GM12878 (cell line): ENCODE data around the gene GUCY1A1. TPM values are rescaled to one million over a fixed set of nuclear protein-coding genes. Genes with fewer than 3 reads are reported as not detected.

Experiments used
- ATAC-seq: fragments of 200-7000 bp; cut with Tn5 transposase; 3 replicates; pipeline ENCODE4 v1.9.1; 2020; ENCODE audit warnings: mild to moderate bottlenecking, moderate library complexity
- BruUV-seq: library from RNA; stranded (reverse); fragments of 400-500 nt; replicated peaks from 2 replicates; lab custom pipeline; 2021; lab: Mats Ljungman, UMichigan
- CTCF ChIA-PET: fragments of 300-600 bp; sonication (Branson Sonifier 250); formaldehyde crosslinking; extraction: SDS; loops from one replicate; lab custom pipeline; 2021; ENCODE audit warnings: inconsistent platforms; lab: Yijun Ruan, JAX
- POLR2A ChIA-PET: fragments of 350-600 bp; formaldehyde crosslinking; extraction: SDS; loops from one replicate; lab custom pipeline; 2021; ENCODE audit warnings: inconsistent platforms; lab: Charles Lee
- RAD21 ChIA-PET: fragments of 300-600 bp; sonication (Branson Sonifier 250); formaldehyde crosslinking; loops from one replicate; lab custom pipeline; 2023; ENCODE audit warnings: antibody characterized with exemption; ENCODE audit not compliant: unreplicated experiment; lab: Charles Lee
- SMC1A ChIA-PET: fragments of 300-600 bp; sonication (Branson Sonifier 250); formaldehyde crosslinking; loops from one replicate; lab custom pipeline; 2023; ENCODE audit not compliant: unreplicated experiment, uncharacterized antibody; lab: Charles Lee
- DNase-seq: peaks from one replicate; pipeline ENCODE4 v3.0.0-alpha.2; 2011; ENCODE audit warnings: low read depth, low spot score
- FAIRE-seq: peaks from 3 replicates; lab custom pipeline; 2011; peaks lifted over from hg19 to GRCh38; lab: Jason Lieb, UNC
- H2AFZ ChIP-seq: 2 replicates; pipeline ENCODE4 v1.6.0; 2011; ENCODE audit warnings: low read depth, low read length, control low read depth; ENCODE audit not compliant: control insufficient read depth
- H3K27ac ChIP-seq: 2 replicates; pipeline ENCODE4 v1.5.1; 2011; ENCODE audit warnings: control low read depth; ENCODE audit not compliant: control insufficient read depth, insufficient read depth
- H3K27me3 ChIP-seq, 2 experiments: replicated peaks in 1 of 2; 2 replicates each; pipeline versions ENCODE4 v1.6.0 to v1.6.1; 2011; ENCODE audit warnings: low read length in 1 of 2; ENCODE audit not compliant: control insufficient read depth in 2 of 2, insufficient read depth in 2 of 2
- H3K36me3 ChIP-seq, 2 experiments: 2 replicates each; pipeline ENCODE4 v1.5.1; 2011; ENCODE audit warnings: low read length in 1 of 2; ENCODE audit not compliant: control insufficient read depth in 2 of 2, insufficient read depth in 2 of 2
- H3K4me1 ChIP-seq: 2 replicates; pipeline ENCODE4 v1.6.1; 2011; ENCODE audit warnings: mild to moderate bottlenecking, low read length, moderate library complexity, mixed read lengths; ENCODE audit not compliant: control insufficient read depth, insufficient read depth
- H3K4me2 ChIP-seq: 2 replicates; pipeline ENCODE4 v1.6.0; 2011; ENCODE audit warnings: control low read depth; ENCODE audit not compliant: control insufficient read depth, insufficient read depth
- H3K4me3 ChIP-seq: fragments of 200-600 bp; sonication (generic); 2 replicates; pipeline ENCODE4 v1.5.1; 2016
- H3K79me2 ChIP-seq: 2 replicates; pipeline ENCODE4 v1.6.0; 2011; ENCODE audit warnings: low read length; ENCODE audit not compliant: control insufficient read depth, insufficient read depth
- H3K9ac ChIP-seq: 2 replicates; pipeline ENCODE4 v1.8.0; 2011; ENCODE audit warnings: low read length, control low read depth, mixed read lengths; ENCODE audit not compliant: control insufficient read depth, insufficient read depth
- H3K9me3 ChIP-seq: replicated peaks from 3 replicates; pipeline ENCODE4 v1.5.1; 2011; ENCODE audit warnings: mild to moderate bottlenecking, low read length; ENCODE audit not compliant: control insufficient read depth, insufficient read depth
- H4K20me1 ChIP-seq: 2 replicates; pipeline ENCODE4 v1.6.0; 2011; ENCODE audit not compliant: control insufficient read depth, insufficient read depth
- BACH1 ChIP-seq: fragments of 450-650 bp; IDR thresholded peaks from 2 replicates; pipeline ENCODE4 v1.6.1; 2017; ENCODE audit warnings: mild to moderate bottlenecking, borderline replicate concordance
- CEBPB ChIP-seq, 2 experiments: fragments of 150-350 bp in 1 of 2; IDR thresholded peaks; 2 replicates each; pipeline ENCODE4 v1.6.1; 2012 to 2014; ENCODE audit warnings: low read depth in 2 of 2, low read length in 2 of 2, borderline replicate concordance in 1 of 2, inconsistent platforms in 1 of 2
- EGR1 ChIP-seq, 2 experiments: IDR thresholded peaks; 1 replicate in 1 of 2; 2 replicates in 1 of 2; pipeline ENCODE4 v1.6.1; 2011 to 2012; ENCODE audit warnings: low read depth in 2 of 2, low read length in 2 of 2, borderline replicate concordance in 1 of 2, mild to moderate bottlenecking in 1 of 2, moderate library complexity in 1 of 2
- ESRRA ChIP-seq: IDR thresholded peaks from 2 replicates; pipeline ENCODE4 v1.6.1; 2012; ENCODE audit warnings: mild to moderate bottlenecking, low read length, improper control_type of control experiment
- FOXM1 ChIP-seq: IDR thresholded peaks from 2 replicates; pipeline ENCODE4 v1.6.1; 2012; ENCODE audit warnings: low read depth, mild to moderate bottlenecking, inconsistent platforms, low read length, moderate library complexity
- HCFC1 ChIP-seq: fragments of 150-350 bp; IDR thresholded peaks from 2 replicates; pipeline ENCODE4 v1.6.1; 2014; ENCODE audit warnings: low read length
- JUND ChIP-seq: IDR thresholded peaks from 2 replicates; pipeline ENCODE4 v1.6.1; 2012; ENCODE audit warnings: low read depth, mild to moderate bottlenecking, low read length, improper control_type of control experiment, moderate library complexity
- KLF5 ChIP-seq: fragments of 450-650 bp; IDR thresholded peaks from 2 replicates; pipeline ENCODE4 v1.6.1; 2014; ENCODE audit warnings: mild to moderate bottlenecking; ENCODE audit not compliant: partially characterized antibody
- MEF2B ChIP-seq: fragments of 450-650 bp; IDR thresholded peaks from 2 replicates; pipeline ENCODE4 v1.6.1; 2018; ENCODE audit warnings: mild to moderate bottlenecking, moderate library complexity; ENCODE audit not compliant: partially characterized antibody, poor library complexity, severe bottlenecking
- NR2F1 ChIP-seq: fragments of 450-650 bp; conservative IDR thresholded peaks from 2 replicates; pipeline ENCODE4 v1.6.1; 2017; ENCODE audit warnings: mild to moderate bottlenecking
- RB1 ChIP-seq: fragments of 450-650 bp; formaldehyde crosslinking; IDR thresholded peaks from 2 replicates; pipeline ENCODE4 v1.6.1; 2017; ENCODE audit warnings: mild to moderate bottlenecking, borderline replicate concordance
- RBBP5 ChIP-seq: fragments of 200-600 bp; sonication (generic); conservative IDR thresholded peaks from 2 replicates; pipeline ENCODE4 v1.6.1; 2016
- SMAD1 ChIP-seq: fragments of 450-650 bp; IDR thresholded peaks from 2 replicates; pipeline ENCODE4 v1.6.1; 2018; ENCODE audit warnings: mild to moderate bottlenecking, low read depth; ENCODE audit not compliant: partially characterized antibody
- STAT3 ChIP-seq: IDR thresholded peaks from 2 replicates; pipeline ENCODE4 v1.6.1; 2011; ENCODE audit warnings: low read depth, low read length, improper control_type of control experiment
- WGBS: methylation state at CpG from one replicate; pipeline ENCODE4 v1.1.6; 2016; ENCODE audit warnings: low lambda C conversion rate; ENCODE audit not compliant: insufficient replicate concordance, insufficient coverage; ENCODE audit errors: missing lambda C conversion rate; 5-methylcytosine and 5-hydroxymethylcytosine counted together
- in situ Hi-C: fragments of 300-500 bp; cut with MboI; formaldehyde crosslinking; loops from 9 replicates; pipeline ENCODE4 v1.14.3; 2018; ENCODE audit warnings: mixed read lengths
- intact Hi-C: fragments of 100-400 bp; cut with micrococcal nuclease; formaldehyde crosslinking; loops from one replicate; pipeline ENCODE4 v1.14.2; 2022; ENCODE audit not compliant: unreplicated experiment
- polyA plus RNA-seq, 11 experiments: library from polyadenylated mRNA; depleted of rRNA in 4 of 11; unstranded in 6 of 11; stranded (reverse) in 5 of 11; fragments of >200 nt; fragmentation: Nextera tagmentation in 4 of 11; fragmentation: Illumina TruSeq in 1 of 11; extraction: Ambion mirVana in 4 of 11; extraction: Trizol in 1 of 11; gene quantifications; 1 replicate in 1 of 11; 2 replicates in 10 of 11; pipeline versions ENCODE4 v1.2.1 to v1.2.3, GENCODE V29; 2011 to 2016; ENCODE audit warnings: inconsistent platforms in 2 of 11, missing spikeins in 2 of 11, low read depth in 1 of 11
- total RNA-seq, 4 experiments: library from RNA; depleted of rRNA in 3 of 4; stranded (reverse); fragments of >200 nt in 3 of 4; fragmentation: Illumina TruSeq in 1 of 4; extraction: Trizol in 1 of 4; gene quantifications; 2 replicates each; pipeline versions ENCODE4 v1.2.1 to v1.2.3, GENCODE V29; 2013 to 2021
- TF ChIP-seq, protein P1 (sequence below): fragments of 450-650 bp; IDR thresholded peaks from 2 replicates; pipeline ENCODE4 v1.6.1; 2018; ENCODE audit warnings: borderline replicate concordance, mild to moderate bottlenecking; ENCODE audit not compliant: partially characterized antibody

GUCY1A1 gene
- total and polyA plus RNA-seq, 10 of the 15 experiments (the other 5 are each of a cell fraction or from before 2014, with no cell fraction given) = 0.44 to 22.6 (median 0.55) TPM

GRCh38 chr4:155722816-155723499 is 56.3 kb downstream of the GUCY1A1 start:
- in situ Hi-C loops (no loop called here), intact Hi-C loops (no loop called here)
- TF ChIP-seq JUND = no peak
- H2AFZ ChIP-seq = no peak overlapping the region
- DNase-seq (no peak), FAIRE-seq (no peak), ATAC-seq (no peak; the same call in 2 of the 3 replicates)
- POLR2A ChIA-PET = interaction anchor here (1.0 to 1.1 kb wide), 2 partner anchors 12 kb away, joined by 3 to 4 read pairs; no protein-coding TSS in a partner anchor
- no peaks in the 10 kb centered on the region for H3K27me3 ChIP-seq
- no peaks in the 10 kb centered on the region for H3K4me1 ChIP-seq
- no peaks in the 10 kb centered on the region for H3K9me3 ChIP-seq
- WGBS = 23% methylated on average over 7 of the region's 7 CpGs
- H3K79me2 ChIP-seq = no peaks in the 10 kb centered on the region
- CTCF ChIA-PET = interaction anchor here (1.2 to 3.6 kb wide), 3 partner anchors 12 to 64 kb away, joined by 4 to 16 read pairs (median 4); no protein-coding TSS in a partner anchor
- no peak overlapping the region for H3K27ac ChIP-seq
- H3K4me3 ChIP-seq = no peak overlapping the region
- RAD21 ChIA-PET = interaction anchor here (0.9 to 1.3 kb wide), 2 partner anchors 13 kb away, joined by 3 to 4 read pairs; no protein-coding TSS in a partner anchor
- no TSS peak for BruUV-seq
- H3K9ac ChIP-seq = no peak overlapping the region
- no peak overlapping the region for H3K4me2 ChIP-seq
- H4K20me1 ChIP-seq = no peaks in the 10 kb centered on the region
- SMC1A ChIA-PET = interaction anchor here (0.7 to 7.5 kb wide), 12 partner anchors 8 to 94 kb away, joined by 3 to 48 read pairs (median 4); no protein-coding TSS in a partner anchor
- H3K36me3 ChIP-seq = no peaks in the 10 kb centered on the region

DNA sequence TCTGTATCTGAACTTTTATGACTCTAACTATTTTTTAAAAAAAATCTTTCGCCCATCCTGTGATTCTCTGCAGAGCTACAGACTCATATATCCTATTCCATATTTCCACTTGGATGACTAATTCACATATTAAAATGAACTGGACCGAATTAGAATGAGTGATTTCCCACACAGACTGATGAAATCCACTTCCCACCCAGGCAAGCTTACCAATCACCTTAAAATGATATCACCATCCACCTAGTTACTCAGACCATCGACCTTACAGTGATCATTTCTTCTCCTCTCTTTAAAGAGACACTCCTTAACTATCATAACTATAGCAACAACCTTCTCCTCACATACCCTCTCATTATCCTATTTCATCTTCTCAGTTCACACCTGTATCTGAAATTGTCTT is 58.1 kb downstream of the GUCY1A1 start:
- ChIA-PET POLR2A (no interaction called here), SMC1A (interaction anchor here (0.6 to 7.5 kb wide), 9 partner anchors 10 to 83 kb away, joined by 3 to 48 read pairs (median 4); no protein-coding TSS in a partner anchor)
- DNase-seq = no peak
- Histone ChIP-seq H3K27me3 (no peaks in the 10 kb centered on the region), H2AFZ (no peak overlapping the region)
- no peak for TF ChIP-seq HCFC1
- no peak for TF ChIP-seq RB1
- TF ChIP-seq, protein P1, sequence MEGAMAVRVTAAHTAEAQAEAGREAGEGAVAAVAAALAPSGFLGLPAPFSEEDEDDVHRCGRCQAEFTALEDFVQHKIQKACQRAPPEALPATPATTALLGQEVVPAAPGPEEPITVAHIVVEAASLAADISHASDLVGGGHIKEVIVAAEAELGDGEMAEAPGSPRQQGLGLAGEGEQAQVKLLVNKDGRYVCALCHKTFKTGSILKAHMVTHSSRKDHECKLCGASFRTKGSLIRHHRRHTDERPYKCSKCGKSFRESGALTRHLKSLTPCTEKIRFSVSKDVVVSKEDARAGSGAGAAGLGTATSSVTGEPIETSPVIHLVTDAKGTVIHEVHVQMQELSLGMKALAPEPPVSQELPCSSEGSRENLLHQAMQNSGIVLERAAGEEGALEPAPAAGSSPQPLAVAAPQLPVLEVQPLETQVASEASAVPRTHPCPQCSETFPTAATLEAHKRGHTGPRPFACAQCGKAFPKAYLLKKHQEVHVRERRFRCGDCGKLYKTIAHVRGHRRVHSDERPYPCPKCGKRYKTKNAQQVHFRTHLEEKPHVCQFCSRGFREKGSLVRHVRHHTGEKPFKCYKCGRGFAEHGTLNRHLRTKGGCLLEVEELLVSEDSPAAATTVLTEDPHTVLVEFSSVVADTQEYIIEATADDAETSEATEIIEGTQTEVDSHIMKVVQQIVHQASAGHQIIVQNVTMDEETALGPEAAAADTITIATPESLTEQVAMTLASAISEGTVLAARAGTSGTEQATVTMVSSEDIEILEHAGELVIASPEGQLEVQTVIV = no peak
- no peak for TF ChIP-seq EGR1 (IDR thresholded peaks at IDR 0.05; ENCODE audit: borderline replicate concordance in 1 of 2, low read depth in 2 of 2, low read length in 2 of 2)
- no peak for TF ChIP-seq MEF2B
- no peak for TF ChIP-seq NR2F1
- no peak for TF ChIP-seq ESRRA
- TF ChIP-seq RBBP5 = no peak
- no peak for TF ChIP-seq SMAD1
- TF ChIP-seq KLF5 = no peak
- no peak for TF ChIP-seq BACH1
- TF ChIP-seq STAT3 = no peak
- no peak for TF ChIP-seq FOXM1
- no peak for TF ChIP-seq CEBPB (IDR thresholded peaks at IDR 0.05; ENCODE audit: borderline replicate concordance in 1 of 2, low read depth in 2 of 2, low read length in 2 of 2)
- TF ChIP-seq, all 136 proteins: peak for 0
- in situ Hi-C loops = no loop called here
- H3K4me3 ChIP-seq = no peak overlapping the region
- no peak overlapping the region for H3K4me2 ChIP-seq
- H3K27ac ChIP-seq = no peak overlapping the region
- H3K36me3 ChIP-seq = no peaks in the 10 kb centered on the region
- no peaks in the 10 kb centered on the region for H4K20me1 ChIP-seq
- WGBS = 0% methylated on average over 3 of the region's 3 CpGs
- no peak for ATAC-seq
- ChIA-PET CTCF (interaction anchor here (3.6 kb wide), 1 partner anchor 10 kb away, joined by 16 read pairs; no protein-coding TSS in a partner anchor), RAD21 (no interaction called here)
- no peaks in the 10 kb centered on the region for H3K79me2 ChIP-seq
- no peak overlapping the region for H3K9ac ChIP-seq
- FAIRE-seq = no peak
- H3K9me3 ChIP-seq = no peaks in the 10 kb centered on the region
- intact Hi-C loops = no loop called here
- no TSS peak for BruUV-seq
- no peaks in the 10 kb centered on the region for H3K4me1 ChIP-seq
